ENCODE measurements around the gene TBC1D22B. TPM values are rescaled to one million over a fixed set of nuclear protein-coding genes. Genes with fewer than 3 reads are reported as not detected.

TBC1D22B gene
- total RNA-seq, 1 donor, result 6.9 TPM

DNA sequence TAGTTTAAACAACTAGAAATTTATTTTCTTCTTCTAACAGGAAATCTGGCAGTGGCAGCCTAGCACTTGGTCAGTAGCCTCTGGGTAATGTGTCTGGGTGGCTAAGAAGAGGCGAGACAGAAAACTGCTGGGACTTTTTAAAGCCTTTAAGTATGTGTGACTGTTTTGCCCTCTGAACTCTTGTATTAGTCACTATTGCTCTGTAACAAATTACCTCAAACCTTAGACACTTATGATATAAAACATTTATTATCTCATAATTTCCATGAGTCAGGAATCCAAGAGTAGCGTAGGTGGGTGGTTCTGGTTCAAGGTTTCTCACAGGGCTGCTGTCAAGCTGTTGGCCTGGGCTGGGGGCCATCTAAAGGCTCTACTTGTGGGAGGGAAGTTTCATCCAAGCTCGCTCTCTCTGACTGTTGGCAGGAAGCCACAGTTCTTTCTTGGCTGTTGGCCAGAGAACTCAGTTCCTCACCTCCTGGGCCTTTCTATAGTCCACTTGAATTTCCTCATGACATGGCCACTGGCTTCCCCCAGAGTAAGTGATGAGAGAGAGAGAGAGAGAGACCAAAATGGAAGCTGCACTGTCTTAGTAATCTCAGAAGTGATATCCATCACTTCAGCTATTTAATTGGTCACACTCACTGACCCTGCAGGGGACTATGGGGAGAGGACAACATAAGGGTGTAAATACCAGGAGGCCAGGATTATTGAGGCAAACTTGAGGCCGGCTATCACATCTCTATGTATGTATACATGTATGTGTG lies 17.4 kb upstream of the TBC1D22B start:
- H2AFZ ChIP-seq (ENCODE audit: low read length), result peak overlapping the region; percentile 20
- H3K4me1 ChIP-seq (ENCODE audit: insufficient read depth, low read length), result peaks cover 68% of the 10 kb centered on the region
- peak overlapping the region; percentile 28 for H3K4me2 ChIP-seq (ENCODE audit: insufficient read depth, low read length)

DNA sequence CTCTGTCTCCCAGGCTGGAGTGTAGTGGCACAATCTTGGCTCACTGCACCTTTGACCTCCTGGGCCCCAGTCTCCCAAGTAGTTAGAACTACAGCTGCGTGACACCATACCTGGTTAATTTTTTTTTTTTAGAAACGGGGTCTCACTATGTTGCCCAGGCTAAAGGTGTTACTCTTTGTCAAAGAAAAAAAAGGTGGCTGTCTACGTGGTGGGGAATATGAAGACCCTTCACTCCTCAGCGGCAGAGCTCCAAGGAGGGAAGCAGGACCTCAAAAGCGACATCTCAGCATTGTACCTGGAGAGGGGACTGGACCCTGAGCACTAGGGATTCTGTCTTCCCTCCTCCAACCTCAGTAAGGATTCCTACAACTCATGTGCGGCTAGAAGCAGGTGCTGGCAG lies 16.4 kb upstream of the TBC1D22B start:
- no peak overlapping the region for H2AFZ ChIP-seq (ENCODE audit: low read length)
- peaks cover 78% of the 10 kb centered on the region for H3K4me1 ChIP-seq (ENCODE audit: insufficient read depth, low read length)
- H3K79me2 ChIP-seq (ENCODE audit: insufficient read depth, low read length), result no peaks in the 10 kb centered on the region

More for the DNA sequence above, 17.4 kb upstream of the TBC1D22B start:
- Histone ChIP-seq H3K27ac (ENCODE audit: low read depth, low read length) (peak overlapping the region; percentile 98), H3K27me3 (ENCODE audit: insufficient read depth, low read length) (no peaks in the 10 kb centered on the region), H3K4me3 (ENCODE audit: insufficient read depth, low read length) (no peak overlapping the region), H3K36me3 (ENCODE audit: insufficient read depth, low read length) (no peaks in the 10 kb centered on the region), H3K79me2 (ENCODE audit: insufficient read depth, low read length) (no peaks in the 10 kb centered on the region), H4K20me1 (ENCODE audit: insufficient read depth, low read length) (no peaks in the 10 kb centered on the region), H3K9me3 (ENCODE audit: low read depth, low read length) (no peaks in the 10 kb centered on the region)
- TF ChIP-seq, protein P1, sequence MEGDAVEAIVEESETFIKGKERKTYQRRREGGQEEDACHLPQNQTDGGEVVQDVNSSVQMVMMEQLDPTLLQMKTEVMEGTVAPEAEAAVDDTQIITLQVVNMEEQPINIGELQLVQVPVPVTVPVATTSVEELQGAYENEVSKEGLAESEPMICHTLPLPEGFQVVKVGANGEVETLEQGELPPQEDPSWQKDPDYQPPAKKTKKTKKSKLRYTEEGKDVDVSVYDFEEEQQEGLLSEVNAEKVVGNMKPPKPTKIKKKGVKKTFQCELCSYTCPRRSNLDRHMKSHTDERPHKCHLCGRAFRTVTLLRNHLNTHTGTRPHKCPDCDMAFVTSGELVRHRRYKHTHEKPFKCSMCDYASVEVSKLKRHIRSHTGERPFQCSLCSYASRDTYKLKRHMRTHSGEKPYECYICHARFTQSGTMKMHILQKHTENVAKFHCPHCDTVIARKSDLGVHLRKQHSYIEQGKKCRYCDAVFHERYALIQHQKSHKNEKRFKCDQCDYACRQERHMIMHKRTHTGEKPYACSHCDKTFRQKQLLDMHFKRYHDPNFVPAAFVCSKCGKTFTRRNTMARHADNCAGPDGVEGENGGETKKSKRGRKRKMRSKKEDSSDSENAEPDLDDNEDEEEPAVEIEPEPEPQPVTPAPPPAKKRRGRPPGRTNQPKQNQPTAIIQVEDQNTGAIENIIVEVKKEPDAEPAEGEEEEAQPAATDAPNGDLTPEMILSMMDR (IDR thresholded peaks at IDR 0.05; ENCODE audit: extremely low read depth, low read depth, low read length), result no peak
- peak; percentile 65 for DNase-seq (ENCODE audit: insufficient read length, low spot score, missing footprints)

DNA sequence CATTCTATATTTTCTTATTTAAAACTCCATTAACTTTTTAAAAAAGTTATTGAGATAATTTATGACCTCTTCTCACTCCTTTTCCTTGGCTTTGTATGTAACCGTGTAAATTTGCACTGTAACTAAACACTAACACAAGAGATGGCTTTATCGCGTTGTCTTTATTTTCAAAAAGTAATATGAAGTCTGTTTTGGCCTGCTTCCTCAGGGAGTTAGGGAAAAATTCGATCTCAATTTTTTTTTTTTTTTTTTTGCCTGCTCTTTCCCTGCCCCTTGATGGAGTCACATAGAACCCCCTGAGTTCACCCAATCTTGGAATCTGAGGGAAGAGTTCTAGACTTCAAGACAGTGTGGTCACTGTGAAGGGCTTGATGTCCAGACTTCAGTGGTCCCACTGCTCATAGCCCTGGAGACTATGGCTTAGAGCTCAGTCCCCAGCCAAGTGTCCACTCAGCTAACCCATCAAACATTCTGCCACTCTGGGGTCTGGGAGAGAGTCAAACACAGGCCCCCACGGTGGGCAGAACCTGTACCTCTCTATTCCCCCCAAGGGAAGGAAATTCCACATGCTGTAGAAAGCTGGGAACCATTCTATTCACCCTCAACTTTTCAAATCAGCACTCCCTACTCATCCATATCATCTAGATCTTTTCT lies 15.7 kb upstream of the TBC1D22B start:
- Histone ChIP-seq H3K27me3 (ENCODE audit: insufficient read depth, low read length) (no peaks in the 10 kb centered on the region), H3K79me2 (ENCODE audit: insufficient read depth, low read length) (no peaks in the 10 kb centered on the region), H3K4me3 (ENCODE audit: insufficient read depth, low read length) (peak overlapping the region; percentile 17)

More for the DNA sequence above, 16.4 kb upstream of the TBC1D22B start:
- Histone ChIP-seq H4K20me1 (ENCODE audit: insufficient read depth, low read length) (no peaks in the 10 kb centered on the region), H3K9me3 (ENCODE audit: low read depth, low read length) (no peaks in the 10 kb centered on the region), H3K36me3 (ENCODE audit: insufficient read depth, low read length) (no peaks in the 10 kb centered on the region), H3K27ac (ENCODE audit: low read depth, low read length) (peak overlapping the region; percentile 98), H3K27me3 (ENCODE audit: insufficient read depth, low read length) (no peaks in the 10 kb centered on the region), H3K4me3 (ENCODE audit: insufficient read depth, low read length) (no peak overlapping the region), H3K4me2 (ENCODE audit: insufficient read depth, low read length) (no peak overlapping the region)
- TF ChIP-seq, protein P1 (IDR thresholded peaks at IDR 0.05; ENCODE audit: extremely low read depth, low read depth, low read length), result no peak
- DNase-seq (ENCODE audit: insufficient read length, low spot score, missing footprints), result no peak

More for the DNA sequence above, 15.7 kb upstream of the TBC1D22B start:
- Histone ChIP-seq H3K27ac (ENCODE audit: low read depth, low read length) (peak overlapping the region; percentile 98), H4K20me1 (ENCODE audit: insufficient read depth, low read length) (no peaks in the 10 kb centered on the region), H3K9me3 (ENCODE audit: low read depth, low read length) (no peaks in the 10 kb centered on the region), H3K36me3 (ENCODE audit: insufficient read depth, low read length) (no peaks in the 10 kb centered on the region), H3K4me2 (ENCODE audit: insufficient read depth, low read length) (peak overlapping the region; percentile 59), H2AFZ (ENCODE audit: low read length) (no peak overlapping the region), H3K4me1 (ENCODE audit: insufficient read depth, low read length) (peaks cover 82% of the 10 kb centered on the region)
- no peak for DNase-seq (ENCODE audit: insufficient read length, low spot score, missing footprints)
- TF ChIP-seq, protein P1 (IDR thresholded peaks at IDR 0.05; ENCODE audit: extremely low read depth, low read depth, low read length), result no peak
